ENCODE results near the gene GCK. TPM values are rescaled to one million over a fixed set of nuclear protein-coding genes. Genes with fewer than 3 reads are reported as not detected.

GCK gene
- total RNA-seq, 4 donors from 2014 or later, result 0.25 to 1.2 TPM; not detected in 2

GRCh38 chr7:44185729-44186128 lies 3.5 kb downstream of the GCK start:
- intact Hi-C loops (cut with DNase I; ENCODE audit: low total_unique reads), result no loop called here
- TF ChIP-seq POLR2A (IDR thresholded peaks at IDR 0.05) (no peak), CTCF (IDR thresholded peaks at IDR 0.05) (no peak)

GRCh38 chr7:44184873-44185446 lies 4.3 kb downstream of the GCK start:
- TF ChIP-seq POLR2A (IDR thresholded peaks at IDR 0.05), result no peak
- TF ChIP-seq CTCF (IDR thresholded peaks at IDR 0.05), result no peak
- DNase-seq (ENCODE audit: low spot score in 2 of 2), result peak in 1 of 2 donors; percentile 36
- H3K4me3 ChIP-seq (ENCODE audit: low read depth, poor library complexity, severe bottlenecking), result no peak overlapping the region
- 90 to 91% methylated on average over 2 of the region's 2 CpGs for WGBS, 2 donors
- intact Hi-C loops (cut with DNase I; ENCODE audit: low total_unique reads), result no loop called here

More at GRCh38 chr7:44185729-44186128, 3.5 kb downstream of the GCK start:
- DNase-seq (ENCODE audit: low spot score in 2 of 2), result peak in 1 of 2 donors; percentile 79
- WGBS, 2 donors, result 75 to 87% methylated on average over 5 of the region's 5 CpGs
- no peak overlapping the region for H3K4me3 ChIP-seq (ENCODE audit: low read depth, poor library complexity, severe bottlenecking)

GRCh38 chr7:44184206-44184872 lies 4.9 kb downstream of the GCK start:
- TF ChIP-seq CTCF (IDR thresholded peaks at IDR 0.05) (no peak), POLR2A (IDR thresholded peaks at IDR 0.05) (no peak)
- WGBS, 2 donors, result 63 to 72% methylated on average over 16 of the region's 16 CpGs
- intact Hi-C loops (cut with DNase I; ENCODE audit: low total_unique reads), result no loop called here
- peak in 1 of 2 donors; percentile 68 for DNase-seq (ENCODE audit: low spot score in 2 of 2)
- no peak overlapping the region for H3K4me3 ChIP-seq (ENCODE audit: low read depth, poor library complexity, severe bottlenecking)

GRCh38 chr7:44183386-44183785 lies 5.9 kb downstream of the GCK start:
- 13 to 20% methylated on average over 2 of the region's 2 CpGs for WGBS, 2 donors
- TF ChIP-seq POLR2A (IDR thresholded peaks at IDR 0.05), result no peak
- TF ChIP-seq CTCF (IDR thresholded peaks at IDR 0.05), result no peak
- intact Hi-C loops (cut with DNase I; ENCODE audit: low total_unique reads), result no loop called here
- peak in 1 of 2 donors; percentile 53 for DNase-seq (ENCODE audit: low spot score in 2 of 2)
- H3K4me3 ChIP-seq (ENCODE audit: low read depth, poor library complexity, severe bottlenecking), result no peak overlapping the region

- 74 to 86% methylated on average over 5 of the region's 5 CpGs for WGBS, 2 donors
- intact Hi-C loops (cut with DNase I; ENCODE audit: low total_unique reads), result no loop called here
- H3K4me3 ChIP-seq (ENCODE audit: low read depth, poor library complexity, severe bottlenecking), result no peak overlapping the region
- TF ChIP-seq CTCF (IDR thresholded peaks at IDR 0.05) (no peak), POLR2A (IDR thresholded peaks at IDR 0.05) (no peak)
- DNase-seq (ENCODE audit: low spot score in 2 of 2), result peak in 1 of 2 donors; percentile 57
These were observed 6.4 kb downstream of the GCK start for GRCh38 chr7:44182827-44183226.
